Right lobe of liver (tissue), 6 donors: ENCODE measurements around the gene ZNF628. TPM values are rescaled to one million over a fixed set of nuclear protein-coding genes. Genes with fewer than 3 reads are reported as not detected.

ENCODE experiments used
- ATAC-seq, 4 donors: fragments of 200-7000 bp; cut with Tn5 transposase; one replicate each; pipeline ENCODE4 v1.9.1; 2020; ENCODE audit warnings: mild to moderate bottlenecking in 4 of 4, moderate library complexity in 4 of 4
- DNase-seq, 3 donors: peaks; one replicate each; pipeline ENCODE4 v3.0.0-alpha.2; 2020
- H3K27ac ChIP-seq, 3 donors: fragments of 200-600 bp; one replicate each; pipeline ENCODE4 v1.8.0; 2022
- H3K27me3 ChIP-seq, 2 donors: fragments of 200-600 bp; one replicate each; pipeline ENCODE4 v1.8.0; 2022
- H3K36me3 ChIP-seq, 4 donors: fragments of 200-600 bp; sonication (generic) in 1 of 4; one replicate each; pipeline versions ENCODE4 v1.5.1 to v1.8.0; 2017 to 2022; ENCODE audit warnings: control low read depth in 1 of 4
- H3K4me1 ChIP-seq, 4 donors: fragments of 200-600 bp; sonication (generic) in 1 of 4; one replicate each; pipeline versions ENCODE4 v1.5.1 to v1.8.0; 2017 to 2022; ENCODE audit warnings: control low read depth in 1 of 4
- H3K4me3 ChIP-seq, 3 donors: fragments of 200-600 bp; one replicate each; pipeline ENCODE4 v1.8.0; 2022
- H3K9me3 ChIP-seq, 4 donors: fragments of 200-600 bp; sonication (generic) in 1 of 4; one replicate each; pipeline versions ENCODE4 v1.5.1 to v1.8.0; 2017 to 2022; ENCODE audit warnings: control low read depth in 1 of 4
- POLR2A ChIP-seq: fragments of 450-650 bp; IDR thresholded peaks from one replicate; pipeline ENCODE4 v1.6.1; 2017; ENCODE audit warnings: antibody characterized with exemption, mild to moderate bottlenecking
- WGBS: methylation state at CpG from one replicate; pipeline ENCODE4 v1.1.6; 2018; ENCODE audit warnings: low coverage, low lambda C conversion rate; ENCODE audit not compliant: insufficient coverage; ENCODE audit errors: missing lambda C conversion rate; 5-methylcytosine and 5-hydroxymethylcytosine counted together
- intact Hi-C, 2 donors: fragments of 100-400 bp; cut with DNase I; formaldehyde crosslinking; loops; one replicate each; pipeline versions ENCODE4 v1.11.2 to v1.14.1; 2022
- long read RNA-seq: library from polyadenylated mRNA; unstranded; transcript quantifications from one replicate; pipeline ENCODE4 v2.0.0, GENCODE V29; 2019
- total RNA-seq, 6 experiments: library from RNA; depleted of rRNA in 2 of 6; stranded (reverse); fragments of >200 nt in 2 of 6; fragmentation: NEBNext Ultra II Directional in 3 of 6; extraction: Animal tissue kit (Norgen Biotek cat#: 25700) in 3 of 6; gene quantifications; one replicate each; pipeline versions ENCODE4 v1.1.0 to v1.2.4, GENCODE V29; 2016 to 2023
- TF ChIP-seq, protein P1 (sequence below), 4 donors: fragments of 200-600 bp in 3 of 4; fragments of 450-650 bp in 1 of 4; IDR thresholded peaks; one replicate each; pipeline versions ENCODE4 v1.5.1 to v1.8.0; 2016 to 2022; ENCODE audit warnings: antibody characterized with exemption in 4 of 4, mild to moderate bottlenecking in 2 of 4
- donor health status: DM: no; HTN: yes; CAD: no.
- donor health status: DM: no; HTN: no; CAD: no.
- donor health status: DM: no; HTN: no; CAD: no.
- donor health status: DM: no; HTN: yes; CAD: no.
- donor health status: DM: no; HTN: yes; CAD: no.

The ZNF628 gene
- total RNA-seq: 1 to 10 TPM; 3.4 to 9.2 (median 4.4) TPM
- long read RNA-seq: 0 reads

DNA sequence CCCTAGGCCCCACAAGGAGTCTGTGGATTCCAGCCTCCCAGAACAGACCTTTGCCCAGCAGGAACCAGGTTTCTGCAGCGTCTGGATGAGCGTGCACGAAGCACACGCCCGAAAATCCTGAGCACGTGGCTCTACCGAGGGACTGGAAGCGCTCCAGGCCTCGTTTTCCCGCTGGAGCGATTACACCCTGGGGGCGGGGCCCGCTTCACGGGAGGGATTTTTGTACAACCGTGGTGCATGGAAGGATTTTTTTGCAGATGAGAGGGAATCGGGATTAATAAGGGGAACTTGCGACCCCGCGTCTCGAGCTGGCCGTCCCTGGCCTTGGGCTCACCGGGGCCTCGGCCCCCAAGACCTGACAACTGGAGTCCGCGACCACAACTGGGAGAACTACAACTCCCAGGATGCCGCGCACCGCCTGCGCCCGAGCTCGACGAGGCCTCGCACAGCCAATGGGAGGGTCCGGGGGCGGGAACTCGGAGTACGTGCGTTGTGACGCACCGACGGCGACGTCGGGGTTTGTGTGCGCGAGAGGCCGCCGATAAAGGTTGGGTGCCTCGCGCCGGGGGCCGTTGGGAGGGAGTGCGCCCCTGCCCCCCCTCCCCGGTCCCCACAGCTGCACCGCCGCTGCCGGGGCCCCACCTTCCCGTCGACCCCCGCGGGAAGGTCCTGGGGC lies at the start of gene ZNF628:
TSS of gene ZNF628 (plus strand) at position 518 of the 676 bp plus-strand sequence. CDS start 3,294 bp downstream, outside the sequence.
- DNase-seq: peak; percentile 99
- Histone ChIP-seq H3K27ac (peak within 1 kb of the TSS; percentile 92 to 95 (median 95)), H3K4me1 (peaks cover 0 to 17% (median 4%) of the 10 kb centered on the region in 4 donors), H3K4me3 (peak within 1 kb of the TSS; percentile 59 to 76 (median 61)), H3K27me3 (no peaks in the 10 kb centered on the region), H3K36me3 (no peaks in the 10 kb centered on the region), H3K9me3 (no peaks in the 10 kb centered on the region)
- ATAC-seq: peak; percentile 95 to 97 (median 96)
- peak; percentile 88 for TF ChIP-seq POLR2A
- TF ChIP-seq, protein P1, sequence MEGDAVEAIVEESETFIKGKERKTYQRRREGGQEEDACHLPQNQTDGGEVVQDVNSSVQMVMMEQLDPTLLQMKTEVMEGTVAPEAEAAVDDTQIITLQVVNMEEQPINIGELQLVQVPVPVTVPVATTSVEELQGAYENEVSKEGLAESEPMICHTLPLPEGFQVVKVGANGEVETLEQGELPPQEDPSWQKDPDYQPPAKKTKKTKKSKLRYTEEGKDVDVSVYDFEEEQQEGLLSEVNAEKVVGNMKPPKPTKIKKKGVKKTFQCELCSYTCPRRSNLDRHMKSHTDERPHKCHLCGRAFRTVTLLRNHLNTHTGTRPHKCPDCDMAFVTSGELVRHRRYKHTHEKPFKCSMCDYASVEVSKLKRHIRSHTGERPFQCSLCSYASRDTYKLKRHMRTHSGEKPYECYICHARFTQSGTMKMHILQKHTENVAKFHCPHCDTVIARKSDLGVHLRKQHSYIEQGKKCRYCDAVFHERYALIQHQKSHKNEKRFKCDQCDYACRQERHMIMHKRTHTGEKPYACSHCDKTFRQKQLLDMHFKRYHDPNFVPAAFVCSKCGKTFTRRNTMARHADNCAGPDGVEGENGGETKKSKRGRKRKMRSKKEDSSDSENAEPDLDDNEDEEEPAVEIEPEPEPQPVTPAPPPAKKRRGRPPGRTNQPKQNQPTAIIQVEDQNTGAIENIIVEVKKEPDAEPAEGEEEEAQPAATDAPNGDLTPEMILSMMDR (IDR thresholded peaks at IDR 0.05): no peak
- 1% methylated on average over 23 of the region's 61 CpGs for WGBS
- intact Hi-C loops: no loop called here

DNA sequence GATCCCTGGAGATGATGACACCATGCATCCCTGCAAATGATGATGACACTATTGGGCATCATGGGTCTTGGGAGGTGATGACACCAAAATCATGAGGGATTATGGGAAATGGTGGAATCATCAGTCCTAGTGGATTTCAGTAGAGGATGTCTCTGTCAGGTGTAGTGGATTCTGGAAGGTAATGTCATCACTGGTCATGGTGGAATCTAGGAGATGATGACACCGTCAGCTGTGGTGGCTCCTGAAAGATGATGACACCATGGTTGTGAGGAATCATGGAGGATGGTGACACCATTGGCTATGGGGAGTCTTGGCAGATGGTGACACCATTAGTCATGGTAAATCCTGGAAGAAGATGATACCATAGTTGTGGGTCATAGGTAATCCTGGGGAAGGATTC lies 45.2 kb upstream of the ZNF628 start:
- intact Hi-C loops: no loop called here
- H3K4me3 ChIP-seq: no peak overlapping the region
- peaks cover 0 to 10% of the 10 kb centered on the region in 2 donors for H3K27me3 ChIP-seq
- H3K4me1 ChIP-seq: no peaks in the 10 kb centered on the region
- TF ChIP-seq, protein P1 (IDR thresholded peaks at IDR 0.05): no peak
- no peak for TF ChIP-seq POLR2A
- H3K27ac ChIP-seq: no peak overlapping the region
- no peak for DNase-seq
- H3K9me3 ChIP-seq: no peaks in the 10 kb centered on the region
- no peak for ATAC-seq
- no peaks in the 10 kb centered on the region for H3K36me3 ChIP-seq
- 86% methylated on average over 1 of the region's 1 CpG for WGBS

DNA sequence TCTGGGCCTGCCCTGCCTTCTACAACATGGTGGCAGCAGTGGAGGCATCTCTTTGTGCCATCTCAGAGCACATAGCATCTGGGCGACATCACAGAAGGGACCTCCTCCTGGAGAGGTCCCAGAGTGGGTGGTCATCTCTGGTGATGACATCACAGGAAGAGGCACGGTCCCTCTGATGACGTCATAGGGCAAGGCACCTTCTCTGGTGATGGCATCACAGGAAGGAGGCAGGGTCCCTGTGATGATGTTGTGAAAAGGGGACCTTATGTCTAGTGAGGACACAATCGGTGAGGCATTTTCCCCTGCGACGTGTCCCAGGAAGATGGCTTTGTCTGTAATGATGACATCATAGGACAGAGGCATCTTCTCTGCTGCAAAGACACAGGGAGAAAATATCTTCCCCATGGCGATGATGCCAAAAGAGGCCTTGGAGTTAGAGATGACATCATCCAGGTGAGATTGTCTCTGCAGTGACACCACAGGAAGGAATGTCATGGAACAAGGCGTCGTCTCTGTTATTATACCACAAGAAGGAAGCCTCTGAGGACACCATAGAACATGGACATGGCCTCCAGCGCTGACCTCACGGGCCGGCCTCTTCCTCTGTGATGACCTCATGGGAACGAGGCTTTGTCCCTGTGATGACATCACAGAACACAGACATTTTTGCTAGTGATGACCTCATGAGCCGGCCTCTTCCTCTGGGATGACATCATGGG lies 44.0 kb upstream of the ZNF628 start:
- WGBS: 61% methylated on average over 10 of the region's 14 CpGs
- no peak overlapping the region for H3K4me3 ChIP-seq
- no peaks in the 10 kb centered on the region for H3K36me3 ChIP-seq
- no peak for ATAC-seq
- no peak for DNase-seq
- intact Hi-C loops: no loop called here
- peaks cover 0 to 10% of the 10 kb centered on the region in 2 donors for H3K27me3 ChIP-seq
- H3K4me1 ChIP-seq: no peaks in the 10 kb centered on the region
- no peaks in the 10 kb centered on the region for H3K9me3 ChIP-seq
- H3K27ac ChIP-seq: no peak overlapping the region
- TF ChIP-seq POLR2A: no peak
- TF ChIP-seq, protein P1 (IDR thresholded peaks at IDR 0.05): no peak

DNA sequence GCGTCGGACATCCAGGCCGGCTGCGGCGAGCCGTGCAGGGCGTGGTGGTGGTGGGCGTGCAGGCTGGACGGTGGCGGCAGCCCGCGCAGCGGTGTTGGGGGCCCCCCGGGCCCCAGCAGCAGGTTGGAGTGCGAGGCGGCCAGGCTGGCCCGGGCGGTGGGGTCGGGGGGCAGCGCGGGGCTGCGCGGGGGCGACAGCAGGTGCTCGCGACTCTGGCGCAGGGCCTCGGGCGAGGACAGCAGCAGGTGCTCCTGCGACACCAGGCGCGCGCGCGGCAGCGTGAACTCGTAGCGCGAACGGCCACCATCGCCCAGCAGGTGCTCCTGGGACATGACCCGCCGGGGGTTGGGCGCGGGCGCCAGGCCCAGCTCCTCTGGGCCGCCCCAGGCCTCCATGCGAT lies 43.1 kb upstream of the ZNF628 start:
- peaks cover 0 to 10% of the 10 kb centered on the region in 2 donors for H3K27me3 ChIP-seq
- WGBS: no CpG with 5 or more reads among the region's 48 CpGs
- intact Hi-C loops: no loop called here

More for the DNA sequence above, 43.1 kb upstream of the ZNF628 start:
- H3K36me3 ChIP-seq: no peaks in the 10 kb centered on the region
- H3K27ac ChIP-seq: no peak overlapping the region
- H3K4me3 ChIP-seq: no peak overlapping the region
- TF ChIP-seq, protein P1 (IDR thresholded peaks at IDR 0.05): no peak
- no peak for TF ChIP-seq POLR2A
- H3K4me1 ChIP-seq: no peaks in the 10 kb centered on the region
- no peaks in the 10 kb centered on the region for H3K9me3 ChIP-seq
- ATAC-seq (no peak), DNase-seq (no peak)
